IMR-90 (cell line): ENCODE results near the gene RUNX3. TPM values are rescaled to one million over a fixed set of nuclear protein-coding genes. Genes with fewer than 3 reads are reported as not detected.

Experiments used
- ATAC-seq: fragments of 200-7000 bp; cut with Tn5 transposase; 2 replicates; pipeline ENCODE4 v1.9.1; 2020; ENCODE audit warnings: low read depth, mild to moderate bottlenecking, moderate library complexity
- BruUV-seq: library from RNA; stranded (reverse); fragments of 400-500 nt; replicated peaks from 2 replicates; lab custom pipeline; 2021; lab: Mats Ljungman, UMichigan
- CTCF ChIA-PET: fragments of 300-600 bp; formaldehyde crosslinking; extraction: SDS; loops from one replicate; lab custom pipeline; 2021; ENCODE audit warnings: antibody characterized with exemption; lab: Yijun Ruan, JAX
- POLR2A ChIA-PET: fragments of 300-600 bp; sonication (Branson Sonifier 250); formaldehyde crosslinking; loops from one replicate; lab custom pipeline; 2022; ENCODE audit warnings: antibody characterized with exemption; ENCODE audit not compliant: unreplicated experiment; lab: Charles Lee
- DNase-seq: peaks from one replicate; pipeline ENCODE4 v3.0.0; 2013
- H2AFZ ChIP-seq: replicated peaks from 2 replicates; pipeline ENCODE3; 2013; ENCODE audit warnings: low read length, mild to moderate bottlenecking; ENCODE audit not compliant: poor library complexity
- H2AK5ac ChIP-seq: 2 replicates; pipeline ENCODE4 v1.6.1; 2013; ENCODE audit warnings: low read depth, low read length, inconsistent platforms
- H2AK9ac ChIP-seq: replicated peaks from 2 replicates; pipeline ENCODE3; 2013; ENCODE audit warnings: mild to moderate bottlenecking, low read depth, low read length, moderate library complexity; ENCODE audit not compliant: poor library complexity
- H2BK120ac ChIP-seq: 2 replicates; pipeline ENCODE4 v1.6.1; 2013; ENCODE audit warnings: low read depth, low read length, inconsistent platforms
- H2BK15ac ChIP-seq: 3 replicates; pipeline ENCODE4 v1.6.1; 2013; ENCODE audit warnings: low read depth, low read length, inconsistent platforms
- H2BK20ac ChIP-seq: 2 replicates; pipeline ENCODE4 v1.6.1; 2013; ENCODE audit warnings: low read depth, mild to moderate bottlenecking, inconsistent platforms, low read length, moderate library complexity
- H2BK5ac ChIP-seq: 2 replicates; pipeline ENCODE4 v1.6.1; 2013; ENCODE audit warnings: mild to moderate bottlenecking, low read depth, low read length, inconsistent platforms; ENCODE audit not compliant: poor library complexity, severe bottlenecking
- H3K14ac ChIP-seq: replicated peaks from 2 replicates; pipeline ENCODE4 v1.6.1; 2013; ENCODE audit warnings: low read depth, low read length, inconsistent platforms
- H3K18ac ChIP-seq: 2 replicates; pipeline ENCODE4 v1.6.1; 2013; ENCODE audit warnings: low read depth, low read length, control low read depth
- H3K23ac ChIP-seq: 2 replicates; pipeline ENCODE4 v1.6.1; 2013; ENCODE audit warnings: low read depth, low read length, inconsistent platforms
- H3K27ac ChIP-seq: 2 replicates; pipeline ENCODE4 v1.5.1; 2013; ENCODE audit warnings: mild to moderate bottlenecking, control low read depth, low read length; ENCODE audit not compliant: insufficient read depth
- H3K27me3 ChIP-seq: 2 replicates; pipeline ENCODE4 v1.6.1; 2013; ENCODE audit warnings: low read length; ENCODE audit not compliant: control insufficient read depth, insufficient read depth
- H3K36me3 ChIP-seq: 2 replicates; pipeline ENCODE4 v1.6.1; 2013; ENCODE audit warnings: low read length, mixed read lengths; ENCODE audit not compliant: control insufficient read depth, insufficient read depth
- H3K4ac ChIP-seq: 2 replicates; pipeline ENCODE4 v1.6.1; 2013; ENCODE audit warnings: low read depth, low read length, inconsistent platforms
- H3K4me1 ChIP-seq: 2 replicates; pipeline ENCODE4 v1.6.1; 2013; ENCODE audit warnings: low read length, mixed read lengths; ENCODE audit not compliant: control insufficient read depth, insufficient read depth
- H3K4me2 ChIP-seq: 2 replicates; pipeline ENCODE4 v1.6.1; 2013; ENCODE audit warnings: low read depth, mild to moderate bottlenecking, control low read depth, low read length, moderate library complexity
- H3K4me3 ChIP-seq: 2 replicates; pipeline ENCODE4 v1.5.1; 2013; ENCODE audit warnings: low read depth, mild to moderate bottlenecking, control low read depth, low read length, moderate library complexity; ENCODE audit not compliant: insufficient read depth
- H3K56ac ChIP-seq: 2 replicates; pipeline ENCODE4 v1.6.1; 2013; ENCODE audit warnings: low read length, inconsistent platforms; ENCODE audit not compliant: insufficient read depth; ENCODE audit errors: extremely low read depth
- H3K79me1 ChIP-seq, 2 experiments: 2 replicates each; pipeline ENCODE4 v1.6.1; 2013; ENCODE audit warnings: low read length in 2 of 2, inconsistent platforms in 1 of 2, low read depth in 1 of 2
- H3K9ac ChIP-seq: 2 replicates; pipeline ENCODE4 v1.6.1; 2013; ENCODE audit warnings: low read depth, low read length, control low read depth
- H3K9me1 ChIP-seq: 2 replicates; pipeline ENCODE4 v1.6.1; 2013; ENCODE audit warnings: low read length, inconsistent platforms; ENCODE audit not compliant: insufficient read depth
- H3K9me3 ChIP-seq: 2 replicates; pipeline ENCODE4 v1.6.1; 2013; ENCODE audit warnings: low read length; ENCODE audit not compliant: control insufficient read depth, insufficient read depth
- H4K20me1 ChIP-seq: 2 replicates; pipeline ENCODE4 v1.6.1; 2013; ENCODE audit warnings: low read length, inconsistent platforms; ENCODE audit not compliant: insufficient read depth
- H4K5ac ChIP-seq: 2 replicates; pipeline ENCODE4 v1.6.1; 2013; ENCODE audit warnings: mild to moderate bottlenecking, low read depth, low read length, control low read depth
- H4K8ac ChIP-seq, 2 experiments: 2 replicates each; pipeline ENCODE4 v1.6.1; 2013; ENCODE audit warnings: low read depth in 2 of 2, low read length in 2 of 2, control low read depth in 1 of 2, inconsistent platforms in 1 of 2
- H4K91ac ChIP-seq: 2 replicates; pipeline ENCODE4 v1.6.1; 2013; ENCODE audit warnings: low read depth, low read length, inconsistent platforms; ENCODE audit not compliant: insufficient read depth
- FOS ChIP-seq: fragments of 150-350 bp; IDR thresholded peaks from 2 replicates; pipeline ENCODE4 v1.6.1; 2016; ENCODE audit warnings: low read depth, low read length
- WGBS, 2 experiments: methylation state at CpG; one replicate each; pipeline versions ENCODE4 v1.1.5 to v1.1.7; 2013; ENCODE audit warnings: missing lambda C conversion rate in 2 of 2; ENCODE audit not compliant: insufficient read length in 1 of 2; ENCODE audit errors: extremely low coverage in 2 of 2; 5-methylcytosine and 5-hydroxymethylcytosine counted together
- dilution Hi-C: fragments of 300-500 bp; cut with HindIII; formaldehyde crosslinking; loops from one replicate; pipeline ENCODE4 v1.14.3; 2018; ENCODE audit warnings: low sequenced_read_pairs; ENCODE audit not compliant: unreplicated experiment
- in situ Hi-C: fragments of 300-500 bp; cut with MboI; formaldehyde crosslinking; loops from 3 replicates; pipeline ENCODE4 v1.14.3; 2019; ENCODE audit warnings: low sequenced_read_pairs, inconsistent platforms, mixed read lengths
- intact Hi-C: fragments of 100-400 bp; cut with micrococcal nuclease; formaldehyde crosslinking; loops from 2 replicates; pipeline ENCODE4 v1.10.0; 2022
- polyA plus RNA-seq, 3 experiments: library from polyadenylated mRNA; depleted of rRNA; stranded (reverse); fragments of >200 nt; gene quantifications; 2 replicates each; pipeline ENCODE4 v1.2.3, GENCODE V29; 2012; ENCODE audit warnings: low replicate concordance in 1 of 3
- total RNA-seq: library from RNA; depleted of rRNA; stranded (reverse); fragments of >200 nt; gene quantifications from 2 replicates; pipeline ENCODE4 v1.2.3, GENCODE V29; 2012
- TF ChIP-seq, protein P1 (sequence below): fragments of 150-350 bp; IDR thresholded peaks from 2 replicates; pipeline ENCODE4 v1.6.1; 2016; ENCODE audit warnings: low read depth, mild to moderate bottlenecking, low read length, moderate library complexity, borderline replicate concordance

RUNX3 gene
- total and polyA plus RNA-seq, 2 of the 4 experiments (the other 2 are of a cell fraction), result 0.07 TPM; not detected in 1

- Histone ChIP-seq H2BK5ac (no peak overlapping the region), H3K23ac (no peak overlapping the region), H4K5ac (no peak overlapping the region), H4K20me1 (no peaks in the 10 kb centered on the region), H3K4me1 (peaks cover 24% of the 10 kb centered on the region), H3K9me3 (0 out of 2 replicates have a peak, but pooled peaks cover 2% of the 10 kb centered on the region), H2AFZ (no peak overlapping the region), H3K56ac (no peak overlapping the region), H3K9ac (no peak overlapping the region), H3K4me3 (no peak overlapping the region), H2BK20ac (peak overlapping the region; percentile 46; the same call in 1 of the 2 replicates), H3K9me1 (peaks cover 16% of the 10 kb centered on the region), H3K18ac (no peak overlapping the region), H2AK9ac (peak overlapping the region; percentile 45), H3K14ac (no peak overlapping the region), H4K8ac (no peak overlapping the region), H3K4me2 (no peak overlapping the region), H3K4ac (peak overlapping the region; percentile 35; the same call in 1 of the 2 replicates), H3K27me3 (no peaks in the 10 kb centered on the region), H2BK120ac (peak overlapping the region; percentile 26; the same call in 1 of the 2 replicates), H3K79me1 (0 out of 4 replicates have a peak, but pooled peaks cover 0 to 3% of the 10 kb centered on the region in 2 experiments), H3K27ac (no peak overlapping the region), H2BK15ac (0 out of 3 replicates have a peak overlapping the region, but pooled peaks have one; percentile 32), H3K36me3 (no peaks in the 10 kb centered on the region), H2AK5ac (peak overlapping the region; percentile 57), H4K91ac (peak overlapping the region; percentile 14; the same call in 1 of the 2 replicates)
- dilution Hi-C loops (no loop called here), intact Hi-C loops (no loop called here), in situ Hi-C loops (no loop called here)
- no peak for TF ChIP-seq FOS
- TF ChIP-seq, protein P1, sequence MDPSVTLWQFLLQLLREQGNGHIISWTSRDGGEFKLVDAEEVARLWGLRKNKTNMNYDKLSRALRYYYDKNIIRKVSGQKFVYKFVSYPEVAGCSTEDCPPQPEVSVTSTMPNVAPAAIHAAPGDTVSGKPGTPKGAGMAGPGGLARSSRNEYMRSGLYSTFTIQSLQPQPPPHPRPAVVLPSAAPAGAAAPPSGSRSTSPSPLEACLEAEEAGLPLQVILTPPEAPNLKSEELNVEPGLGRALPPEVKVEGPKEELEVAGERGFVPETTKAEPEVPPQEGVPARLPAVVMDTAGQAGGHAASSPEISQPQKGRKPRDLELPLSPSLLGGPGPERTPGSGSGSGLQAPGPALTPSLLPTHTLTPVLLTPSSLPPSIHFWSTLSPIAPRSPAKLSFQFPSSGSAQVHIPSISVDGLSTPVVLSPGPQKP, result no peak
- 74% methylated on average over 8 of the region's 14 CpGs; no CpG with 5 or more reads in 1 of the 2 experiments for WGBS, 2 experiments
- ChIA-PET POLR2A (no interaction called here), CTCF (interaction anchor here (0.6 kb wide), 1 partner anchor 270 kb away, joined by 3 read pairs; no protein-coding TSS in a partner anchor)
- no TSS peak for BruUV-seq
- ATAC-seq (no peak), DNase-seq (no peak)
Measured at GRCh38 chr1:24968941-24969585, 39.0 kb upstream of the RUNX3 start.
